Loucy (cell line): ENCODE measurements around the gene SUCLG2.

ENCODE experiments used
- EZH2phosphoT487 ChIP-seq: fragments of 200-600 bp; IDR thresholded peaks from 2 replicates; pipeline ENCODE4 v1.6.1; 2018; ENCODE audit warnings: antibody characterized with exemption, mild to moderate bottlenecking, moderate library complexity, borderline replicate concordance
- TF ChIP-seq, protein P1 (sequence below): fragments of 200-600 bp; sonication (generic); conservative IDR thresholded peaks from 2 replicates; pipeline ENCODE4 v1.5.1; 2014; ENCODE audit warnings: mild to moderate bottlenecking, antibody characterized with exemption, low read length

DNA sequence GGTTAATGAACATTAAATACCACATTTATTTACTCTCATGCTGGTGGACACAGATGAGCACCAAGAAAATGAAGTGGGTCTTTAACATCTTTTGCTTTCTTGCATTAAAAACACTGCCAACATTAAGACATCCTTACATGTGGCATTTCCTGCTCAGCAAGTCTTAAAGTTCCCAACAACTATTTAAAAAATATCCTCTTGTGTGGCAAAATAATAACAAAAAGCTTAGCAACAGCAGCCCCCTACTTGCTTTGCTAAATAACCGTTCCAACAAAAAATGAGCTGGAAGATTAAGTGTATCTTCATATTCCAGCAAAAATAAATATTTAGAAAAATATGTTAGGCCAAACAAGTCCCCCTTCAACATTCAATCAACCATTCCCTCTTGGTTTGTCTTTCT is 93.1 kb downstream of the SUCLG2 start:
- no peak for TF ChIP-seq EZH2phosphoT487
- TF ChIP-seq, protein P1, sequence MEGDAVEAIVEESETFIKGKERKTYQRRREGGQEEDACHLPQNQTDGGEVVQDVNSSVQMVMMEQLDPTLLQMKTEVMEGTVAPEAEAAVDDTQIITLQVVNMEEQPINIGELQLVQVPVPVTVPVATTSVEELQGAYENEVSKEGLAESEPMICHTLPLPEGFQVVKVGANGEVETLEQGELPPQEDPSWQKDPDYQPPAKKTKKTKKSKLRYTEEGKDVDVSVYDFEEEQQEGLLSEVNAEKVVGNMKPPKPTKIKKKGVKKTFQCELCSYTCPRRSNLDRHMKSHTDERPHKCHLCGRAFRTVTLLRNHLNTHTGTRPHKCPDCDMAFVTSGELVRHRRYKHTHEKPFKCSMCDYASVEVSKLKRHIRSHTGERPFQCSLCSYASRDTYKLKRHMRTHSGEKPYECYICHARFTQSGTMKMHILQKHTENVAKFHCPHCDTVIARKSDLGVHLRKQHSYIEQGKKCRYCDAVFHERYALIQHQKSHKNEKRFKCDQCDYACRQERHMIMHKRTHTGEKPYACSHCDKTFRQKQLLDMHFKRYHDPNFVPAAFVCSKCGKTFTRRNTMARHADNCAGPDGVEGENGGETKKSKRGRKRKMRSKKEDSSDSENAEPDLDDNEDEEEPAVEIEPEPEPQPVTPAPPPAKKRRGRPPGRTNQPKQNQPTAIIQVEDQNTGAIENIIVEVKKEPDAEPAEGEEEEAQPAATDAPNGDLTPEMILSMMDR: no peak
